Sigmoid colon (tissue), 7 donors: ENCODE measurements around the gene RASSF7. TPM values are rescaled to one million over a fixed set of nuclear protein-coding genes. Genes with fewer than 3 reads are reported as not detected.

Source experiments
- DNase-seq: peaks from one replicate; pipeline ENCODE4 v3.0.0-alpha.2; 2019
- H3K27ac ChIP-seq, 4 donors: fragments of 200-600 bp; sonication (generic); one replicate each; pipeline ENCODE4 v1.5.1; 2016 to 2019; ENCODE audit warnings: mild to moderate bottlenecking in 1 of 4
- H3K27me3 ChIP-seq, 3 donors: fragments of 200-600 bp; sonication (generic); one replicate each; pipeline ENCODE4 v1.5.1; 2019; ENCODE audit warnings: mild to moderate bottlenecking in 1 of 3
- H3K36me3 ChIP-seq, 4 donors: fragments of 200-600 bp; sonication (generic); one replicate each; pipeline ENCODE4 v1.5.1; 2016 to 2019
- H3K4me1 ChIP-seq, 4 donors: fragments of 200-600 bp; sonication (generic); one replicate each; pipeline ENCODE4 v1.5.1; 2017 to 2019
- H3K4me3 ChIP-seq, 4 donors: fragments of 200-600 bp; sonication (generic); one replicate each; pipeline ENCODE4 v1.5.1; 2017 to 2019; ENCODE audit warnings: mild to moderate bottlenecking in 2 of 4, moderate library complexity in 1 of 4
- H3K9me3 ChIP-seq, 4 donors: fragments of 200-600 bp in 3 of 4; sonication (generic) in 3 of 4; one replicate each; pipeline versions ENCODE4 v1.5.1 to v1.6.1; 2013 to 2019
- CTCF ChIP-seq, 4 experiments: fragments of 450-650 bp in 3 of 4; fragments of 200-600 bp in 1 of 4; IDR thresholded peaks; one replicate each; pipeline ENCODE4 v1.5.1; 2016 to 2019; ENCODE audit warnings: antibody characterized with exemption in 4 of 4, mild to moderate bottlenecking in 3 of 4, moderate library complexity in 2 of 4
- EP300 ChIP-seq, 4 donors: sonication (generic); formaldehyde crosslinking; IDR thresholded peaks; one replicate each; pipeline ENCODE4 v1.6.1; 2017; ENCODE audit warnings: antibody characterized with exemption in 4 of 4
- POLR2A ChIP-seq, 2 donors: fragments of 450-650 bp; IDR thresholded peaks; one replicate each; pipeline ENCODE4 v1.6.1; 2016; ENCODE audit warnings: antibody characterized with exemption in 2 of 2, mild to moderate bottlenecking in 2 of 2, moderate library complexity in 2 of 2
- POLR2AphosphoS5 ChIP-seq, 4 donors: sonication (generic); formaldehyde crosslinking; IDR thresholded peaks; one replicate each; pipeline ENCODE4 v1.6.1; 2017; ENCODE audit warnings: antibody characterized with exemption in 4 of 4
- WGBS, 2 donors: extraction: QIAGEN DNeasy Blood & Tissue Kit; methylation state at CpG; one replicate each; pipeline ENCODE4 v1.1.7; 2013; 5-methylcytosine and 5-hydroxymethylcytosine counted together
- intact Hi-C: fragments of 100-400 bp; cut with DNase I; formaldehyde crosslinking; loops from one replicate; pipeline ENCODE4 v1.15.1; 2023
- polyA plus RNA-seq, 3 donors: library from polyadenylated mRNA; stranded (reverse); fragments of 200-250 nt; gene quantifications; one replicate each; pipeline ENCODE4 v1.2.3, GENCODE V29; 2013
- total RNA-seq, 4 donors: library from RNA; depleted of rRNA; stranded (reverse); fragments of >200 nt; gene quantifications; one replicate each; pipeline ENCODE4 v1.1.0, GENCODE V29; 2016
- donor health status: healthy with polysubstance abuse.
- donor health status: Bipolar disorder and iron deficiency.
- donor health status: healthy.

Gene RASSF7
- total and polyA plus RNA-seq, 7 donors = 3.0 to 122 (median 5.4) TPM

- TF ChIP-seq POLR2A (IDR thresholded peaks at IDR 0.05) (no peak), POLR2AphosphoS5 (IDR thresholded peaks at IDR 0.05) (no peak), EP300 (IDR thresholded peaks at IDR 0.05) (no peak), CTCF (IDR thresholded peaks at IDR 0.05) (no peak)
- Histone ChIP-seq H3K27ac (no peak overlapping the region), H3K9me3 (no peaks in the 10 kb centered on the region), H3K36me3 (peaks cover 0 to 37% (median 19%) of the 10 kb centered on the region in 4 donors), H3K27me3 (peaks cover 0 to 4% (median under 1%) of the 10 kb centered on the region in 3 donors), H3K4me3 (no peak overlapping the region), H3K4me1 (peaks cover 0 to 45% (median 44%) of the 10 kb centered on the region in 4 donors)
- 84 to 90% methylated on average over 20 of the region's 20 CpGs for whole genome bisulfite sequencing, 2 donors
- intact Hi-C loops = loop anchor here (5.0 kb wide), 2 partner anchors 37 to 117 kb away; partner anchors contain the start of genes DEAF1, IRF7 and TMEM80
- no peak for DNase-seq
Measured at GRCh38 chr11:579830-580601, 19.2 kb downstream of the RASSF7 start.

GRCh38 chr11:581342-581741, 20.6 kb downstream of the RASSF7 start:
- intact Hi-C loops = no loop called here
- DNase-seq = no peak

GRCh38 chr11:581752-582151, 21.0 kb downstream of the RASSF7 start:
- H3K4me3 ChIP-seq = no peak overlapping the region
- TF ChIP-seq CTCF (IDR thresholded peaks at IDR 0.05) (no peak), POLR2A (IDR thresholded peaks at IDR 0.05) (no peak), EP300 (IDR thresholded peaks at IDR 0.05) (no peak), POLR2AphosphoS5 (IDR thresholded peaks at IDR 0.05) (no peak)
- DNase-seq = no peak
- H3K36me3 ChIP-seq = peaks cover 0 to 47% (median 26%) of the 10 kb centered on the region in 4 donors
- H3K9me3 ChIP-seq = no peaks in the 10 kb centered on the region
- WGBS, 2 donors = 86 to 90% methylated on average over 17 of the region's 17 CpGs
- peaks cover 0 to 39% (median 38%) of the 10 kb centered on the region in 4 donors for H3K4me1 ChIP-seq
- no peak overlapping the region for H3K27ac ChIP-seq
- H3K27me3 ChIP-seq = no peaks in the 10 kb centered on the region
- intact Hi-C loops = no loop called here

More at GRCh38 chr11:581342-581741, 20.6 kb downstream of the RASSF7 start:
- H3K4me3 ChIP-seq = no peak overlapping the region
- no peaks in the 10 kb centered on the region for H3K27me3 ChIP-seq
- H3K4me1 ChIP-seq = peaks cover 0 to 39% (median 38%) of the 10 kb centered on the region in 4 donors
- WGBS, 2 donors = 86 to 91% methylated on average over 14 of the region's 14 CpGs
- no peaks in the 10 kb centered on the region for H3K9me3 ChIP-seq
- TF ChIP-seq POLR2A (IDR thresholded peaks at IDR 0.05) (no peak), POLR2AphosphoS5 (IDR thresholded peaks at IDR 0.05) (no peak), EP300 (IDR thresholded peaks at IDR 0.05) (no peak), CTCF (IDR thresholded peaks at IDR 0.05) (no peak)
- H3K27ac ChIP-seq = no peak overlapping the region
- peaks cover 0 to 43% (median 21%) of the 10 kb centered on the region in 4 donors for H3K36me3 ChIP-seq

GRCh38 chr11:584287-584686, 23.5 kb downstream of the RASSF7 start:
- no peak overlapping the region for H3K27ac ChIP-seq
- DNase-seq = no peak
- H3K4me1 ChIP-seq = peaks cover 0 to 15% (median 13%) of the 10 kb centered on the region in 4 donors
- H3K27me3 ChIP-seq = no peaks in the 10 kb centered on the region
- TF ChIP-seq POLR2A (IDR thresholded peaks at IDR 0.05) = no peak
- TF ChIP-seq CTCF (IDR thresholded peaks at IDR 0.05) = no peak
- no peak for TF ChIP-seq POLR2AphosphoS5 (IDR thresholded peaks at IDR 0.05)
- TF ChIP-seq EP300 (IDR thresholded peaks at IDR 0.05) = no peak
- no peaks in the 10 kb centered on the region for H3K9me3 ChIP-seq
- H3K36me3 ChIP-seq = peaks cover 0 to 72% (median 36%) of the 10 kb centered on the region in 4 donors
- H3K4me3 ChIP-seq = no peak overlapping the region
- intact Hi-C loops = no loop called here
- 97% methylated on average over 10 of the region's 10 CpGs for WGBS, 2 donors
